T-helper 1 cell treated with Interleukin-12 subunit alpha and Interleukin-12 subunit beta and Interleukin-4 antibody, amounts not matched to agents 30 μg/mL and 1 μg/mL, for 36 hours (primary cell): Measurements from ENCODE around the gene ZNF407.
"Not testable (repeated sequence)": the region's sequence is repeated elsewhere in the genome, so short reads cannot be mapped to it uniquely, and the experiment has no call there.

Experiments used
- H3K27ac Mint-ChIP-seq: one replicate; pipeline ENCODE4 v1.8.0; 2021; ENCODE audit warnings: mild to moderate bottlenecking, mixed read lengths
- H3K27me3 Mint-ChIP-seq: one replicate; pipeline ENCODE4 v1.8.0; 2021; ENCODE audit warnings: low read depth, mixed read lengths
- H3K36me3 Mint-ChIP-seq: one replicate; pipeline ENCODE4 v1.8.0; 2021; ENCODE audit warnings: low read depth, mixed read lengths
- H3K4me1 Mint-ChIP-seq: one replicate; pipeline ENCODE4 v1.8.0; 2021; ENCODE audit warnings: low read depth, mixed read lengths
- H3K4me3 Mint-ChIP-seq: one replicate; pipeline ENCODE4 v1.8.0; 2021; ENCODE audit warnings: mild to moderate bottlenecking, moderate library complexity, mixed read lengths
- H3K9me3 Mint-ChIP-seq: one replicate; pipeline ENCODE4 v1.8.0; 2021; ENCODE audit warnings: mixed read lengths

ZNF407 gene

DNA sequence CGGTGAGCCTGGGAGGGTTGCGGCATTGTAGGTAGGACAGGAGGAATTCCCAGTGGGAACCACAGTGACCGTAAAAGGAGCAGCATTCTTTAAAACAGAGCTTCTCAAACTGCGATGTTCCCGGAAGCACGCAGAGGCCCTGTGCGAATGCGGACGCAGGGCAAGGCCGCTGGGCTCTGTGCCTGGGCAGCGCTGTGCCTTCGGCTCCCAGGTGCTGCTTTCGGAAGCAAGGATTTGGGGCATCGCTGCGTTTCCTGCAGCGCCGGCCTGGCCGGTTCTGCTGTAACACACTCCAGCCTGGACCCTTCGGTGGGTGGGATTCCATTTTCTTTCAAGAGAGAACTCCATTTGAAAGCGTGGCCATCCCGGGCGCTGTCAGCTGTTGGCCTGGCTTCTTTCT is 492.7 kb downstream of the ZNF407 start:
- H3K9me3 Mint-ChIP-seq: peaks cover under 1% of the 10 kb centered on the region
- no peak overlapping the region for H3K27ac Mint-ChIP-seq
- no peaks in the 10 kb centered on the region for H3K36me3 Mint-ChIP-seq
- H3K4me1 Mint-ChIP-seq: no peaks in the 10 kb centered on the region
- no peak overlapping the region for H3K4me3 Mint-ChIP-seq
- H3K27me3 Mint-ChIP-seq: peaks cover 10% of the 10 kb centered on the region

DNA sequence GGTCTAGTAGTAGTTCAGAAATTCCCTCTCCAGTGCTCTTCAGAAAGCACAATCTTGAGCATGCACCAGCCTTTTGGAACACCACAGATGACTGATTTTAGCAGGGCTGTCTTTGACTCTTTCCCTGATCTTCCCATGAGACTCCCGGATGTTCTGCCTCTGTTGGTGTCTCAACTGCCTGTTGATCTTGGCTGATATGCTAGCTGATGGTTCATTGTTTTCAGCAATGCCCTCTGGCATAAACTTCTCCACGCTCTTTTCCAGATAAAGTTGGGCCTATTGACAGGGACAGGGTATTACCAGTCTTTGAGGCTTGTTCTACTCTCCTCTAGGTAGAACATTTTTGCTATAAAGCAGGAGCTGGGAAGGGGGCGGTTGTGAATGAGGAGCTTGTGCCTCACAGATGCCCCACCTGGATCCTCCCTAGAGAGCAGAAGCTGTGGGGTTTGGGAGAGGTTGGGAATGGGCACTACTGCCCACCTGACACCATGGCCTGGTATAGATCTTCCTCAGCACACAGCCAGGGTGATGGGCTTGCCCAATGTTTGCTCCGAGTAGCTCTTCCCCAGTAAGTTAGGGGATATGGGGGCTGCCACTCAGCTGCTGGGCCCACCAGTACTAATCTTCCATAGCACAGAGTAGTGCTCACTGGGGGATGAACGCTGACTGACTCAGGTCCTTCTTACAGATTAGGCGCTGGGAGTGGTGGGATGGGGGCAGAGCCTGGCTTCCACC is 500.0 kb downstream of the ZNF407 start:
- no peak overlapping the region for H3K4me3 Mint-ChIP-seq

DNA sequence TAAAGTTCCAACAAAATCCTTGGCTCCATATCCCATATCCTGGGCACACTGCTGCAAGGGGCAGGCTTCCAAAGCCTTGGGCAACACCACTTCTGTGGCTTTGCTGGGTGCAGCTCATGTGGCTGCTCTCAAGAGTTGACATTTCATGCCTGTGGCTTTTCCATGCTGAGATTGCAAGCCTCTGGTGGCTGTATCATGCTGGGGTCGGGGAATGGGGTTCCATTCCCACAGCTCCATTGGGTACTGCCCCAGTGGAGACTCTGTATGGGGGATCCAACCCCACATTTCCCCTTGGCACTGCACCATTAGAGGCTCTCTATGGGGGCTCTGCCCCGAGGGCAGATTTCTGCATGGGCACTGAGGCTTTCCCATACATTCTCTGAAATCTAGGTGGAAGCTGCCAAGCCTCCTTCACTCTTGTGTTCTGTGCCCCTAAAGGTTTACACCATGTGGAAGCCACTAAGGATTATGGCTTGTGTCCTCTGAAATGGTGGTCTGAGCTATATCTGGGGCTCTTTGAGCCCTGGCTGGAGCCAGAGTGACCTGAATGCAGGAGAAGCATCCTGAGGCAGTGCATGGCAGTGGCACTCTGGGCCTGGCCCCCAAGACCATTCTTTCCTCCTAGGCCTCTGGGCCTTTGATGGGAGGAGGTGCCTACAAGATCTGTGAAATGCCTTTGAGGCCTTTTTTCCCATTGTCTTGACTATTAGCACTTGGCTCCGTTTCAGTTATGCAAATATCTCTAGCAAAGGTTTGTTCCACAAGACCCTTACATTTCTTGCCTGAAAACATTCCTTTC is 503.4 kb downstream of the ZNF407 start:
- H3K36me3 Mint-ChIP-seq: no peaks in the 10 kb centered on the region
- H3K4me1 Mint-ChIP-seq: no peaks in the 10 kb centered on the region
- H3K27ac Mint-ChIP-seq: no peak overlapping the region
- H3K4me3 Mint-ChIP-seq: no peak overlapping the region
- peaks cover 5% of the 10 kb centered on the region for H3K27me3 Mint-ChIP-seq
- H3K9me3 Mint-ChIP-seq: peaks cover 11% of the 10 kb centered on the region

More for the DNA sequence above, 500.0 kb downstream of the ZNF407 start:
- Mint-ChIP-seq H3K27ac (no peak overlapping the region), H3K27me3 (peaks cover 21% of the 10 kb centered on the region), H3K4me1 (no peaks in the 10 kb centered on the region), H3K9me3 (peaks cover 17% of the 10 kb centered on the region), H3K36me3 (no peaks in the 10 kb centered on the region)

DNA sequence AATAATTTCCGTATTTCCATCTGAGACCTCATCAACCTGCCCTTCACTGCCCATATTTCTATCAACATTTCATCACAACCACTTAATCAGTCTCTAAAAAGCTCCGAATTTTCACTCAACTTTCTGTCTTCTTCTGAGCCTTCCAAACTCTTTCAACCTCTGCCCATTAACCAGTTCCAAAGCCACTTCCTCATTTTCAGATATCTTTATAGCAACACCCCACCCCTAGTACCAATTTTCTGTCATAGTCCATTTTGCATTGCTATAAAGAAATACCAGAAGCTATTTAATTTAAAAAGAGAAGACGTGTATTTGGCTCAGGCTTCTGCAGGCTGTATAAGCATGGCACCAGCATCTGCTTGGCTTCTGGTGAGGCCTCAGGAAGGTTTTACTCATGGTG is 504.2 kb downstream of the ZNF407 start:
- peaks cover 11% of the 10 kb centered on the region for H3K9me3 Mint-ChIP-seq
- H3K27ac Mint-ChIP-seq: no peak overlapping the region
- no peaks in the 10 kb centered on the region for H3K4me1 Mint-ChIP-seq
- no peaks in the 10 kb centered on the region for H3K36me3 Mint-ChIP-seq
- no peak overlapping the region for H3K4me3 Mint-ChIP-seq
- peaks cover 5% of the 10 kb centered on the region for H3K27me3 Mint-ChIP-seq

DNA sequence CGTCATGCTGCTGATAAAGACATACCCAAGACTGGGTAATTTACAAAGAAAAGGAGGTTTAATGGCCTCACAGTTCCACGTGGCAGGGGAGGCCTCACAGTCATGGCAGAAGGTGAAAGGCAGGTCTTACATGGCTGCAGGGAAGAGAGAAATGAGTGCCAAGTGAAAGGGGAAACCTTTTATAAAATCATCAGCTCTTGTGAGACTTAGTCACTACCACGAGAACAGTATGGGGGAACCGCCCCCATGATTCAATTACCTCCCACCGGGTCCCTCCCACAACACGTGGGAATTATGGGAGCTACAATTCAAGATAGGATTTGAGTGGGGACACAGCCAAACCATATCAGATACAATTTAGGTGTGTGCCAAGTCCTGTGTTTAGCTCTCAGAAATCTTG is 506.4 kb downstream of the ZNF407 start:
- not testable (repeated sequence) for H3K4me3 Mint-ChIP-seq, H3K36me3 Mint-ChIP-seq, H3K4me1 Mint-ChIP-seq, H3K27me3 Mint-ChIP-seq, H3K27ac Mint-ChIP-seq
- H3K9me3 Mint-ChIP-seq: peaks cover 11% of the 10 kb centered on the region

DNA sequence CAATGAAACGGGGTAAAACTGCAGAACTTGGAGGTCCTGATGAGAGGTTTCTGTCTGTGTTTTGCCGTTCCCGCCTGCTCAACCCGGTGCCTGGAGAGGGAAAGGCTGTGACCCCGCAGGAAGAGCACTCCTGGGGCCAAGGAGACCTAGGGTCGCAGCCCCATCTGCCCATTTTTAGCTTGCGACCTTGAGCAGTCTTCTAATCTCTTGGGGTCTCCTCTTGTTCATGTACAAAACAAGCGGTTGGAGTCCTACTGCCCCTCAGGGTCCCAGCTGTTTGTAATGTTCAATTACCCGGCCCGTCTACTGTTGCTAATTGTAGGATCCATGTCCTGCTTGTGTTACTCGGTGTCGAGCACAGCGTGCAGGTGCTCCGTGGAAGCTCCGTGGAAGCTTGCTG is 506.8 kb downstream of the ZNF407 start:
- peaks cover 4% of the 10 kb centered on the region for H3K27me3 Mint-ChIP-seq
- no peak overlapping the region for H3K27ac Mint-ChIP-seq
- no peak overlapping the region for H3K4me3 Mint-ChIP-seq
- H3K36me3 Mint-ChIP-seq: no peaks in the 10 kb centered on the region
- H3K4me1 Mint-ChIP-seq: no peaks in the 10 kb centered on the region
- peaks cover 11% of the 10 kb centered on the region for H3K9me3 Mint-ChIP-seq

DNA sequence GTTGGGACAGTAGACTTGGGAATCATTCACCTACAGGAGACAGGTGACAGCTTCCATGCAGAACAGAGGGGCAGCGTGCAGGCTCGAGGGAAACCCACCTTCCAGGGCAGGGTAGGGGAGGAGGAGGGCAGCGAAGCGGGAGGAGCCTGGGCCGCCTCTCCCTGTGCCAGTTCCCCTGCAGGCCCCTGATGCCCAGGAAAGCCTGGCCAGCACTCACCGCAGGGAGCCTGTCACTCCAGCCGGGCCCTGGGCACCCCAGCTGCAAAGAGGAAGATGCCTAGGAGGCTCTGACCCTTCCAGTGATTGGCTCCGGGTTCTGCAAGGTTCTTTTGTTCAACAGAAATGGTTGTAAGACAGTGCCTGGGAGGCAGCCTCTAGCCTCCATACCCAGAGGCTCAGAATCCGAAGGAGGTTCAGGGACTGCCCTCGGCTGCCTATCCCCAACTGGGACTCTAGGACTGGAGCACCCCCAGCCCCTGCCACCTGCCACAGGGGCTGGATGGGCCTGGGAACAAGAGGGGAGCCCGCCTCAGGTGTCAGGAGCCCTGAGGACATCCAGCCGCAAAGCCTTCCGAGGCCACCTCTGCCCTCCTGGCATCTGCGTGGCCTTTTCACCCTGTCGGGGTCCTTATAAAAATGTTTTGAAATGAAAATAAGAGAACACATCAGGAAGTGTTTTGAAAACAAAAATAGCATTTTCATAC is 508.0 kb downstream of the ZNF407 start:
- Mint-ChIP-seq H3K4me1 (no peaks in the 10 kb centered on the region), H3K4me3 (no peak overlapping the region), H3K27ac (no peak overlapping the region), H3K27me3 (no peaks in the 10 kb centered on the region), H3K36me3 (no peaks in the 10 kb centered on the region), H3K9me3 (peaks cover 7% of the 10 kb centered on the region)

DNA sequence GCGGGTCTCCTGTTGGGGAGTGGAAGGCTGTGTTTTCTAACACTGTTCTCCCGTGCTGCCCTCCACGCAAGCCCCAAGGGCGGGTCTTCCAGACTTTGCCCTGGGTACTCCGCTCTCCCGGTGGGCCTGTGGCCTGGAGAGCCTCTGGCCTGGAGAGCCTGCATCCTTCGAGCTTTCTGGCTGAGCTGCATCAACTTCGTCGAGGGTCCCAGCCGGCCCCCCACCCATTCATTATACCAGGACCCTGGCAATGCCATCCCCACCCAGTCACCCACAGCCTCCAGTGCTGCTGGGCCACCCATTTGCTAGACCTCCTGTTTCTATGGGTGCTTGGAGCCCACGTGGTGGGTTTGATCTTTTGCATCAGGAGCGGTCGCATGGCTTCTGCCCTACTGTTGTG is 509.1 kb downstream of the ZNF407 start:
- Mint-ChIP-seq H3K27ac (no peak overlapping the region), H3K27me3 (no peaks in the 10 kb centered on the region), H3K4me1 (no peaks in the 10 kb centered on the region), H3K36me3 (no peaks in the 10 kb centered on the region), H3K9me3 (peaks cover 3% of the 10 kb centered on the region), H3K4me3 (no peak overlapping the region)

DNA sequence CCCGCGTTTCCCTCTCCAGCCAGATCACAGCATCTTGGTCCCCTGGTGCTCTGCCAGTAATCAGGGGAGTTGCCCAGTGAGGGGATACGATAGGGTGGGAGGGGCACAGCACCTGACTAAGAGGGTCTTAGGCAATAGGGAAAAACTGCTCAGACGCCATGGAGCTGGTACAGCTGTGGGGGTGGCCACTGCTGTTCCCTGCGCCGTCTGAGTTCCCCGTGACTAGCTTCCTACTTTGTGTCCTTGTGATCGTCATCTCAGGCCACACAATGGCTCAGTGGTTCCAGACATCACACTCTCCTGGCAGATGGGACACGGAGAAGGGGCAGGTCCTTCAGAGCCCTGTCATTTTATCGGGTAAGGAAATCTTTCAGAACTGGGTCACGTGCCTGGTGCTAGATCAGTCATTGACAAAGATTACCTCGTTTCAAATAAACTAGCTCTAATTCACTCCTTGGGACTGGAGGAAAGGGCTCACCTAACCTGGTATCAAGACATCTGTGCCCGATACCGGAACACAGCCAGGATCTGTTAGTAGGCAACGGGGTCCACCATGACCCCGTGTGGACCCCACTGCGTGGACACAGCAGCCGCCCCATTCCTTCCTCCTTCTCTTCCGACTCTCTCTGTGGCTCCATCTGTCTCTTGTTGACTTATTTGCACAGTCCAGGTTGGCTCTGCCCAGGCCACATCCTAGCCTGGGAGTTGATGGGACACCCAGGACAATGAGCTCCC is 509.7 kb downstream of the ZNF407 start:
- no peaks in the 10 kb centered on the region for H3K4me1 Mint-ChIP-seq
- H3K4me3 Mint-ChIP-seq: no peak overlapping the region
- H3K27ac Mint-ChIP-seq: no peak overlapping the region
- H3K27me3 Mint-ChIP-seq: no peaks in the 10 kb centered on the region
- H3K36me3 Mint-ChIP-seq: no peaks in the 10 kb centered on the region
- no peaks in the 10 kb centered on the region for H3K9me3 Mint-ChIP-seq

DNA sequence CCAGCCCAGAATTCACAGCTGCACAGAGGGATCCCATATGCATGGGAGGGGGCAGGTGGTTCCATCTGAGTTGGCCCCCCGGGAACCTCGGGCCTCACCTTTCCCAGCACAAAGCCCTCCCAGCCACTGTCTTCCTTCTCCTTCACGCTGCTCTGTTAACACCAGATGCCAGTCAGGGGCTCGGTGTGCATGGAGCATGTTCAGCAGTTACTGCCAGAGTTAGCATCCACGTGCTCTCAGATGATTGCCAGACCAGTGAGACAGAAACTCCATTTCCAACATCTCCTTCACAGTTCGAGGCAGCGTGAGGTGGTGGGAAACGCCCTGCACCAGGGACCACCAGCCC is 510.2 kb downstream of the ZNF407 start:
- H3K27me3 Mint-ChIP-seq: no peaks in the 10 kb centered on the region
- no peaks in the 10 kb centered on the region for H3K36me3 Mint-ChIP-seq
- H3K9me3 Mint-ChIP-seq: no peaks in the 10 kb centered on the region
- H3K27ac Mint-ChIP-seq: no peak overlapping the region
- no peaks in the 10 kb centered on the region for H3K4me1 Mint-ChIP-seq
- H3K4me3 Mint-ChIP-seq: no peak overlapping the region

DNA sequence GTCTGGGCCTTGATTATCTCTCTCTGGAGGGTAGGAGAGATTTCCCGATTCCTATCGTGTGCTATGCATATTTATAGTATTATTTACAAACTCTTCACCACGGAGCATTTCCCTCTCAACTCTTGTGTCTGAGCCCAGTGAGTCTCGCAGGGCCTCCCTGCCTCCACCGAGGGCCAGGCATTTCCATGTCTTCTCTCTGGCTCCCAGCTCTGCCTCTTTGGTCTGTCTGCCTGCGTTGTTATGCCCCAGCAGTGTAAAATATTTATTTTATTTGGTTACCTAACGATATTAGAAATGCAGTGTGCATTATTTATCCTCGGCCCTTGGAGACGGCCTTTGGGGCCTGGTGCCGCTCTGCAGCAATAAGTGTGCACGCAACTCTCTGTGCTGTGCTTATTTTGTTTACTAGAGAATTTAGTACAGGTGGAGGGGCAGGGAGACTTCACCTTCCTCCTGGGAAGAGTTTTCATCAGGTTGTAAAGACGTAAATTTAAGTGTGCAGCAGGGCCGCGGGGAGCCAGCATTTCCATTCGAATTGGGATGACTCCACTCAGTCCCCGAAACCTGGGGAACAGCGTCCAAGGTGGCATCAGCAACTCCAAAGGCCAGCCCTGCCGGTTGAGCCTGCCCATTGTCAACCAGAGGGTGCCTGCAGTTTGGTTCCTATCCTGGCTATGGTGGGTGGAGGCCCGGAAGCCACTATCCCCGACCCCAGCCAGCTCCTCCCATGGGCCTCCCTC is 511.1 kb downstream of the ZNF407 start:
- no peaks in the 10 kb centered on the region for H3K4me1 Mint-ChIP-seq

DNA sequence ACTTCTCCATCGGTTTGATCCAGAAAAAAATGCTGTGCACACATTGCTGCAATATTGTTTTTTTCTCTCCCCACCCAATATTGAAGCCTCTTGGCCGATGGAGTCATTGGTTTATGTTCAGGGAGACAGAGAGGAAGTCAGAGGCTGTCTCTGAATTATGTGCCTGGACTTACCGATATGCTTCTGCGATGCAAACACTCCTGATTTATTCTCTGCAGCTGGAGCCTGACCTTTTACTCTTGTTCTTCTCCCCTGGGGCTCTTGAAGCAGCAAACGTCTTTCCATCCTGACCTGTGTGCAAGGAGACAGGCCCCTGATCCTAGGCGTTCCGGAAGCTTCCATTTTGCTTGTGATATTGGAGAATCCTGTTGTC is 511.6 kb downstream of the ZNF407 start:
- H3K27ac Mint-ChIP-seq: no peak overlapping the region
- H3K4me1 Mint-ChIP-seq: no peaks in the 10 kb centered on the region
- no peaks in the 10 kb centered on the region for H3K36me3 Mint-ChIP-seq
- no peaks in the 10 kb centered on the region for H3K9me3 Mint-ChIP-seq
- no peaks in the 10 kb centered on the region for H3K27me3 Mint-ChIP-seq
- H3K4me3 Mint-ChIP-seq: no peak overlapping the region

More for the DNA sequence above, 511.1 kb downstream of the ZNF407 start:
- Mint-ChIP-seq H3K4me3 (no peak overlapping the region), H3K27me3 (no peaks in the 10 kb centered on the region), H3K27ac (no peak overlapping the region), H3K36me3 (no peaks in the 10 kb centered on the region), H3K9me3 (no peaks in the 10 kb centered on the region)

DNA sequence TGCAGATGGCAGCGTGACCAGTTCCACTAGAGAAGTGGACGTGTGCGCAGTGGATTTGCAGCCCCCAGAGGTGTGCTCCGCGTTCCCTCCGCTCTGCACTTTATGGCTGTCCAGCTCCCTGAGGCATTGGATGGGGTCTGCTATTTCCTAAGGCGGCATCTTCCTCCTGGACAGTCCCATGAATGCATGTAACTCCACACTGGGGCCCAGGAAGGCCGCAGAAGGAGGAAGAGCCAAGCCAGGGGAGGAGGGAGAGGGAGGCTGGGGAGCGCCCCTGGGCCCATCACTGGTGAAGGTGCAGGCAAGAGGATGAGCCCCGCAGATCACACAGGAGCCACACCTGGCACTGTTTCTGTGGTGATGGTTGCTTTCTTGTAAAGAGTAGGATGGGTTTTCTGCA is 512.1 kb downstream of the ZNF407 start:
- Mint-ChIP-seq H3K9me3 (no peaks in the 10 kb centered on the region), H3K4me3 (no peak overlapping the region), H3K27me3 (no peaks in the 10 kb centered on the region), H3K4me1 (no peaks in the 10 kb centered on the region), H3K27ac (no peak overlapping the region), H3K36me3 (no peaks in the 10 kb centered on the region)

DNA sequence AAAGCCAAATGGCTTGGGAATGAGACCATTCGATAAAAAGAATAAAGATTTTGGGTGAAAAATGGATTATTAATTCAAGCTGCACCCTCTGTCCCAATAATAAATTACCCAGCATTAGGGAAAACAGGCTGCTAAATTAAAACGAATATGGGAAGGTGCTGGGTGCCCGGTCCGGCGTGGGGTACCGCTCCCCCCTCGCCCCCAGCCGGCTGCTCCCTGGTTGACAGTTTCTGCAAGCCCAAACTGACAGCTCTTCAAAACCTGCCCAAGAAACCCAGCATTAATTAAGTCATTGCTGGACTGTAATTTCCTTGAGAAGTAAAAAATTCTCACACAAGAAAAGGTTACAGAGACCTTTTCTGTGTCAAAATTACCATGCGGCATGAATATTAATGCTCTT is 512.6 kb downstream of the ZNF407 start:
- Mint-ChIP-seq H3K9me3 (no peaks in the 10 kb centered on the region), H3K27me3 (no peaks in the 10 kb centered on the region), H3K4me3 (no peak overlapping the region), H3K4me1 (no peaks in the 10 kb centered on the region), H3K36me3 (no peaks in the 10 kb centered on the region), H3K27ac (no peak overlapping the region)
